Measurements from ENCODE around the gene PCBP1.

Gene PCBP1

GRCh38 chr2:70116936-70117552 is 29.8 kb downstream of the PCBP1 start:
- in situ Hi-C loops (cut with MboI; ENCODE audit: low sequenced_read_pairs, unreplicated experiment), result no loop called here
- no peak for TF ChIP-seq CTCF (IDR thresholded peaks at IDR 0.05; ENCODE audit: borderline replicate concordance, control extremely low read depth, extremely low read depth, insufficient read depth, missing control alignments)
- DNase-seq (ENCODE audit: low spot score), result no peak

GRCh38 chr2:70118798-70119454 is 31.6 kb downstream of the PCBP1 start:
- peak; percentile 17 for DNase-seq (ENCODE audit: low spot score)
- no peak for TF ChIP-seq CTCF (IDR thresholded peaks at IDR 0.05; ENCODE audit: borderline replicate concordance, control extremely low read depth, extremely low read depth, insufficient read depth, missing control alignments)
- in situ Hi-C loops (cut with MboI; ENCODE audit: low sequenced_read_pairs, unreplicated experiment), result no loop called here

- no peak for DNase-seq (ENCODE audit: low spot score)
- in situ Hi-C loops (cut with MboI; ENCODE audit: low sequenced_read_pairs, unreplicated experiment), result no loop called here
- no peak for TF ChIP-seq CTCF (IDR thresholded peaks at IDR 0.05; ENCODE audit: borderline replicate concordance, control extremely low read depth, extremely low read depth, insufficient read depth, missing control alignments)
Observed at GRCh38 chr2:70121627-70122372, 34.5 kb downstream of the PCBP1 start.

DNA sequence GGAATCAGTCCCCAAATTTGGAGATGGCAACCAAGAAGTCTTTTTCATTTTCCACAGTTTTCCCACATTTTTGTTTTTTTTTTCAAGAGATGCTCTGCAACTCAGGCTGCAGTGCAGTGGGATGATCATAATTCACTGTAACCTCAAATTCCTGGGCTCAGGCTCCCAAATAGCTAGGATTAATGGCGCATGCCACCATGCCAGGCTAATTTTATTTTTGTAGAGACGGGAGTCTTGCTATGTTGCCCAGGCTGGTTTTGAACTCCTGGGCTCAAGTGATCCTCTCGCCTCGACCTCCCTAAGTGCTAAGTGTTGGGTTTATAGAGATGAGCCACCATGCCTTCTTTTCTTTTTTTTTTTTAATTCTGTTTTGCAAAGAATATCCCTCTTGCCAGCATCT is 35.2 kb downstream of the PCBP1 start:
- TF ChIP-seq CTCF (IDR thresholded peaks at IDR 0.05; ENCODE audit: borderline replicate concordance, control extremely low read depth, extremely low read depth, insufficient read depth, missing control alignments), result no peak
- in situ Hi-C loops (cut with MboI; ENCODE audit: low sequenced_read_pairs, unreplicated experiment), result no loop called here
- DNase-seq (ENCODE audit: low spot score), result no peak

- in situ Hi-C loops (cut with MboI; ENCODE audit: low sequenced_read_pairs, unreplicated experiment), result no loop called here
- TF ChIP-seq CTCF (IDR thresholded peaks at IDR 0.05; ENCODE audit: borderline replicate concordance, control extremely low read depth, extremely low read depth, insufficient read depth, missing control alignments), result no peak
- no peak for DNase-seq (ENCODE audit: low spot score)
Observed at GRCh38 chr2:70123051-70123828, 36.0 kb downstream of the PCBP1 start.

GRCh38 chr2:70123829-70124116 is 36.5 kb downstream of the PCBP1 start:
- no peak for DNase-seq (ENCODE audit: low spot score)
- in situ Hi-C loops (cut with MboI; ENCODE audit: low sequenced_read_pairs, unreplicated experiment), result no loop called here
- no peak for TF ChIP-seq CTCF (IDR thresholded peaks at IDR 0.05; ENCODE audit: borderline replicate concordance, control extremely low read depth, extremely low read depth, insufficient read depth, missing control alignments)

Data from GM13976 (cell line).